HG03571 (cell line): ENCODE data around the gene LRRC14B.
A peak's percentile ranks its signal among the peaks of the same experiment; 100 is the strongest.

Experiments used
- ATAC-seq: cut with Tn5 transposase; IDR thresholded peaks from one replicate; pipeline ENCODE4 v1.9.1; 2021; ENCODE audit not compliant: unreplicated experiment

The LRRC14B gene

GRCh38 chr5:173392-174290, 17.7 kb upstream of the LRRC14B start:
- no peak for ATAC-seq

- no peak for ATAC-seq
Observed at GRCh38 chr5:174291-174600, 17.0 kb upstream of the LRRC14B start.

- no peak for ATAC-seq
Observed at GRCh38 chr5:174876-175465, 16.3 kb upstream of the LRRC14B start.

- ATAC-seq: no peak
Observed at GRCh38 chr5:176296-176823, 14.9 kb upstream of the LRRC14B start.

GRCh38 chr5:178110-178509, 13.2 kb upstream of the LRRC14B start:
- no peak for ATAC-seq

- ATAC-seq: no peak
Observed at GRCh38 chr5:179401-179800, 11.9 kb upstream of the LRRC14B start.

- ATAC-seq: no peak
Observed at GRCh38 chr5:180286-180918, 10.9 kb upstream of the LRRC14B start.

GRCh38 chr5:181160-181559, 10.1 kb upstream of the LRRC14B start:
- no peak for ATAC-seq

- no peak for ATAC-seq
Observed at GRCh38 chr5:181566-181965, 9.7 kb upstream of the LRRC14B start.

GRCh38 chr5:182126-182525, 9.2 kb upstream of the LRRC14B start:
- no peak for ATAC-seq

- ATAC-seq: no peak
Observed at GRCh38 chr5:184471-184870, 6.8 kb upstream of the LRRC14B start.

- ATAC-seq: no peak
Observed at GRCh38 chr5:185095-186070, 5.9 kb upstream of the LRRC14B start.

- ATAC-seq: no peak
Observed at GRCh38 chr5:186091-187041, 4.9 kb upstream of the LRRC14B start.

- ATAC-seq: no peak
Observed at GRCh38 chr5:187042-187431, 4.3 kb upstream of the LRRC14B start.

- no peak for ATAC-seq
Observed at GRCh38 chr5:187617-188451, 3.5 kb upstream of the LRRC14B start.

GRCh38 chr5:188488-189481, 2.5 kb upstream of the LRRC14B start:
- peak; percentile 85 for ATAC-seq

- no peak for ATAC-seq
Observed at GRCh38 chr5:189486-189885, 1.8 kb upstream of the LRRC14B start.

- ATAC-seq: no peak
Observed at GRCh38 chr5:189976-190365, 1.3 kb upstream of the LRRC14B start.
